ENCODE results near the gene ELF5.

The ELF5 gene

GRCh38 chr11:34513682-34514449 lies at the start of gene ELF5:
Gene ELF5 (minus strand): TSS chr11:34513794. CDS start chr11:34505749, 8,045 bp downstream.
- TF ChIP-seq ZFX (IDR thresholded peaks at IDR 0.05) (no peak), CTCF (conservative IDR thresholded peaks at IDR 0.05) (no peak)

DNA sequence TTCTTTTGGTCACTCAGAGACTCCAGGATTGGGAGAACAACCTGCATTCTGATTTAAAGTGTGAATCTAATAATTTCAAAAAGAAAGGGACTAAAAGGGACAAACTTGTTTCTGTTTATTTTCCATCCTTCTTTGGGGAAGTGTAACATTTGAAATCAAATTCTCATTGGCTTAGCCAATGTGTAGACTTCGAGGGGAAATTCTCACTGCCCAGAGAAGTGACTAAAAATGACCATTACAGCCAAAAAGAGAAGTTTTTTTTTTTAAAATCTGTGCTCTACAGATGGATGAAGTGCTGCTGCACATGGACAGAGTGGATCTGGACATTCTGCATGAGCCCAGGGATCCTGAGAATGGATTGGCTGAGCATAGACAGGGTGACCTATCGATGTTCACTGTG lies 49.4 kb upstream of the ELF5 start:
- no peak overlapping the region for H3K27ac ChIP-seq
- TF ChIP-seq ZFX (IDR thresholded peaks at IDR 0.05), result no peak
- no peak for TF ChIP-seq CTCF (conservative IDR thresholded peaks at IDR 0.05)

More at GRCh38 chr11:34513682-34514449, at the start of gene ELF5:
- peak within 1 kb of the TSS; percentile 70 for H3K27ac ChIP-seq

DNA sequence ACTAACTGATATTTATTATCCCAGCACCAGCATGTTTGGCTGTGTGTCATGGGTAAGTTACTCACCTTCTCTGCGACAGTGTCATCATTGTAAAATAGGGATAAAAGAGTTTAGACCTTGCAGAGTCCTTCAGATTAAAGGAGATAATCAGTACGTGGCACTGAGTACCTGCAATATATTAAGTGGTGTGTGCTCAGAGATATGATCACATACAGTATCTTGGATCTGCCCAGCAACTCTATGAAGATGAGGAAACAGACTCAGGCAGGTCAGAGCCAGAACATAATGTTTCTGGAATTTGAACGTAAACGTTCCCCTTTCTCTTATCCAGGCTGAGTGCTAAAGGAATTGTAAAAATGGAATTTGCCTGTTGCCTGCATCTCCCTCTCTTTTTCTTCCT lies 46.9 kb upstream of the ELF5 start:
- H3K27ac ChIP-seq, result peak overlapping the region; percentile 44; the same call in 1 of the 2 replicates
- no peak for TF ChIP-seq ZFX (IDR thresholded peaks at IDR 0.05)
- TF ChIP-seq CTCF (conservative IDR thresholded peaks at IDR 0.05), result no peak

- no peak overlapping the region for H3K27ac ChIP-seq
- TF ChIP-seq ZFX (IDR thresholded peaks at IDR 0.05) (no peak), CTCF (conservative IDR thresholded peaks at IDR 0.05) (no peak)
These were observed 45.1 kb upstream of the ELF5 start for GRCh38 chr11:34558673-34559072.

DNA sequence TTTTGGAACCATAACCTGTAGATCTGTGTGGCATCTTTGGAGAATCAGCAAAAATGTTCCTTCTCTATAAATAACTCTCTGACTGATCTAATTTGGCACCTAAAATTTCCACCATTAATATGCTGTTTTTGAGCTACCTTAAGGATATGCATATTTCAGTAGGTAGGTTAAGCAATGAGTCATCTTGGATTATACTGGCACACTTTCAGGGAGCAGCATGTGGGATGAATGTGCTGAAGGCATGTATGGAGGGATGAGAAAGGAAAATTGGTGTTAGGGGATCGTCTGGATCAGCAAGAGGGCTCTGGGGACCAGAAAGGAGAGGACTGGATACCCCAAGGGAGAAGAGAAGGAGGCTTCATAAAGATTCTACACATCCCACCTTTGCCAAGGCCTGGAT lies 44.6 kb upstream of the ELF5 start:
- TF ChIP-seq CTCF (conservative IDR thresholded peaks at IDR 0.05) (no peak), ZFX (IDR thresholded peaks at IDR 0.05) (no peak)
- no peak overlapping the region for H3K27ac ChIP-seq

- H3K27ac ChIP-seq, result no peak overlapping the region
These were observed 38.7 kb upstream of the ELF5 start for GRCh38 chr11:34552270-34552669.

More at GRCh38 chr11:34552270-34552669, 38.7 kb upstream of the ELF5 start:
- no peak for TF ChIP-seq ZFX (IDR thresholded peaks at IDR 0.05)
- TF ChIP-seq CTCF (conservative IDR thresholded peaks at IDR 0.05), result no peak

All from C4-2B (cell line).